ENCODE measurements around the gene OPRD1.
"Not testable (repeated sequence)": the region's sequence is repeated elsewhere in the genome, so short reads cannot be mapped to it uniquely, and the experiment has no call there.

The OPRD1 gene

DNA sequence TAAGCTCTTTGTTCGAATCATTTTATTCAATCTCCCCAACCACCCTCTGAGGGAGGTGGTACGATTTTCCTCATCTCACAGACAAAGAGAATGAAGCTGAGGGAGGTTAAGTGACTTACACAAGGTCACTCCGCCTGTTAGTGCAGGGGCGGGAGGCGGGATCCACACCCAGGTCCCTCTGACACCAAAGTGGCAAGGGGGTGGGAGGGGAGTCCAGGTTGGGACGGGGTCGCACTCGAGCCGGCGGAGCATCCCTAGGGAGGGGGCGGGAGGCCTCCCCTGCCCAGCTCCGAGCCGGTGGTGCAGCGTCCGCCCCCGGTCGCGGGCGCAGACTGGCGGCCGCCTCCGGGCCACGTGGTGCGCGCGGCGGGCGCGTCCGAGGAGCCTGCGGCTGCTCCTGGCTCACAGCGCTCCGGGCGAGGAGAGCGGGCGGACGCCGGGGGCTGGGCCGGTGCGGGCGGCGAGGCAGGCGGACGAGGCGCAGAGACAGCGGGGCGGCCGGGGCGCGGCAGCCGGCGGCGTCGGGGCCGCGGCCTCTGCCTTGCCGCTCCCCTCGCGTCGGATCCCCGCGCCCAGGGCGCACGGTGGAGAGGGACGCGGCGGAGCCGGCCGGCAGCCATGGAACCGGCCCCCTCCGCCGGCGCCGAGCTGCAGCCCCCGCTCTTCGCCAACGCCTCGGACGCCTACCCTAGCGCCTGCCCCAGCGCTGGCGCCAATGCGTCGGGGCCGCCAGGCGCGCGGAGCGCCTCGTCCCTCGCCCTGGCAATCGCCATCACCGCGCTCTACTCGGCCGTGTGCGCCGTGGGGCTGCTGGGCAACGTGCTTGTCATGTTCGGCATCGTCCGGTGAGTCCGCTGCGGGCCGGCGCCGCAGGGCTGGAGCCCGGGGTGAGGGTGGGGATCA lies at the start of gene OPRD1:
Gene OPRD1, plus strand, starts transcription at position 405 of the 903 bp plus-strand sequence. Its CDS starts 214 bp downstream, at position 619.
- Histone ChIP-seq H3K9me3 (ENCODE audit: control insufficient read depth, insufficient read depth, low read length) (no peaks in the 10 kb centered on the region), H3K36me3 (ENCODE audit: control insufficient read depth, insufficient read depth, low read length) (no peaks in the 10 kb centered on the region), H3K4me3 (ENCODE audit: low read depth, low read length) (peak within 1 kb of the TSS; percentile 62), H3K4me1 (ENCODE audit: control insufficient read depth, insufficient read depth, low read length) (no peaks in the 10 kb centered on the region), H3K9ac (ENCODE audit: low read depth, low read length) (no peak within 1 kb of the TSS), H3K27me3 (ENCODE audit: control insufficient read depth, insufficient read depth, low read length) (peaks cover 38% of the 10 kb centered on the region)

DNA sequence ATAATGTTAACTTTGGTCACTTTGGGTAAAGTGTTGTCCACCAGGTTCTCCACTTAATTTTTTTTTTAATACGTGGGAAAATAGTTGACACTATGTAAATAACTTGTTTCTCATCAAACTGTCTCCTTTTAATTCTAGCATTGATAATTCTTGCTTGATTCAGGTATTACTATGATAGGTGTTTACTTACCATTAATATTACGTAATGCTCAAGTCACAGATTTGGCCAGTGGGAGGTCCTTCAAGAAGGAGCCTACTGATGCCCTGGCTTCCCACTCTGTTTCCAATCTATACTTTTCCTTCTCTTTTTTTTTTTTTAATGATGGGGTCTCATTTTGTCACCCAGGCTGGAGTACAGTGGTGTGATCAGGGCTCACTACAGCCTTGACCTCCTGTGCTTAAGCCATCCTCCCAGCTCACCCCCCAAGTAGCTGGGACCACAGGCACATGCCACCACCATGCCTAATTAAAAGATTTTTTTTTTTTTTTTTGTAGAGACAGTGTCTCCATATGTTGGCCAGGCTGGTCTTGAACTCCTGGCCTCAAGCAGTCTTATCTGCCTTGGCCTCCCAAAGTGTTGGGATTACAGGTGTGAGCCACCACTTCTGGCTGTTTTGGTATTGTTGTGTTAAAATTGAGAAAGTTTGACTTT lies 45.3 kb upstream of the OPRD1 start:
- Histone ChIP-seq H3K27me3 (ENCODE audit: control insufficient read depth, insufficient read depth, low read length) (no peaks in the 10 kb centered on the region), H3K36me3 (ENCODE audit: control insufficient read depth, insufficient read depth, low read length) (peaks cover 16% of the 10 kb centered on the region), H3K4me1 (ENCODE audit: control insufficient read depth, insufficient read depth, low read length) (no peaks in the 10 kb centered on the region), H3K4me3 (ENCODE audit: low read depth, low read length) (no peak overlapping the region), H3K9me3 (ENCODE audit: control insufficient read depth, insufficient read depth, low read length) (no peaks in the 10 kb centered on the region), H3K9ac (ENCODE audit: low read depth, low read length) (no peak overlapping the region)

- Histone ChIP-seq H3K9ac (ENCODE audit: low read depth, low read length) (no peak overlapping the region), H3K4me1 (ENCODE audit: control insufficient read depth, insufficient read depth, low read length) (peaks cover 3% of the 10 kb centered on the region), H3K27me3 (ENCODE audit: control insufficient read depth, insufficient read depth, low read length) (no peaks in the 10 kb centered on the region), H3K4me3 (ENCODE audit: low read depth, low read length) (no peak overlapping the region), H3K9me3 (ENCODE audit: control insufficient read depth, insufficient read depth, low read length) (no peaks in the 10 kb centered on the region), H3K36me3 (ENCODE audit: control insufficient read depth, insufficient read depth, low read length) (peaks cover 8% of the 10 kb centered on the region)
Observed at GRCh38 chr1:28770601-28771165, 41.3 kb upstream of the OPRD1 start.

DNA sequence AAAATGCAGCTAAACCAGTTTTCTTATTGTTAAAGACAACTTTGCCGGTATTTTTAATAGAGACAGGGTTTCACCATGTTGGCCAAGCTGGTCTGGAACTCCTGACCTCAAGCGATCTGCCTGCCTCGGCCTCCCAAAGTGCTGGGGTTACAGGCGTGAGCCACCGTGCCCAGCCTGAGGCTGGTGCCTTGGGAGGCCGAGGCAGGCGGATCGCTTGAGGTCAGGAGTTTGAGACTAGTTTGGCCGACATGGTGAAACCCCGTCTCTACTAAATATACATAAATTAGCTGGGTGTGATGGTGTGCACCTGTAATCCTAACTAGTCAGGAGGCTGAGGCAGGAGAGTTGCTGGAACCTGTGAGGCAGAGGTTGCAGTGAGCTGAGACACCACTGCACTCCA lies 40.0 kb upstream of the OPRD1 start:
- H3K9me3 ChIP-seq (ENCODE audit: control insufficient read depth, insufficient read depth, low read length); H3K4me1 ChIP-seq (ENCODE audit: control insufficient read depth, insufficient read depth, low read length); H3K27me3 ChIP-seq (ENCODE audit: control insufficient read depth, insufficient read depth, low read length); H3K36me3 ChIP-seq (ENCODE audit: control insufficient read depth, insufficient read depth, low read length); H3K4me3 ChIP-seq (ENCODE audit: low read depth, low read length); H3K9ac ChIP-seq (ENCODE audit: low read depth, low read length): not testable (repeated sequence)

DNA sequence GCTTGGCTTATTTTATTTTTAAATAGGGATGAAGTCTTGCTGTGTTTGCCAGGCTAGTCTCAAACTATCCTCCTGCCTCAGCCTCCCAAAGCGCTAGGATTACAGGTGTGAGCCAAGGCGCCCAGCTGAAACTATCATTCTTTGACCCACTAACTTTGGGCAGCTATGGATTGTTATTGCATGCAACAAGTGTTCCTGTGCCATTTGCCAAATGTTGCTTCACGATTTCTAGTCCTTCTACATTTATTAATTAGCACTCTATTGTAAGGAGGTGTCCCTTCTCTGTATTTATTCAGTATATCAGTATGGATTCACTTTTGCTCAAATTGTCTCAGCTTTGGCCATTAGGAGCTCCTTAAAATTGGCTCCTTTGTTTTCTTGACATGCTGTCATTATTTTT lies 38.9 kb upstream of the OPRD1 start:
- Histone ChIP-seq H3K4me3 (ENCODE audit: low read depth, low read length) (no peak overlapping the region), H3K36me3 (ENCODE audit: control insufficient read depth, insufficient read depth, low read length) (peaks cover 4% of the 10 kb centered on the region), H3K9ac (ENCODE audit: low read depth, low read length) (no peak overlapping the region), H3K4me1 (ENCODE audit: control insufficient read depth, insufficient read depth, low read length) (peaks cover 3% of the 10 kb centered on the region), H3K9me3 (ENCODE audit: control insufficient read depth, insufficient read depth, low read length) (no peaks in the 10 kb centered on the region), H3K27me3 (ENCODE audit: control insufficient read depth, insufficient read depth, low read length) (no peaks in the 10 kb centered on the region)

DNA sequence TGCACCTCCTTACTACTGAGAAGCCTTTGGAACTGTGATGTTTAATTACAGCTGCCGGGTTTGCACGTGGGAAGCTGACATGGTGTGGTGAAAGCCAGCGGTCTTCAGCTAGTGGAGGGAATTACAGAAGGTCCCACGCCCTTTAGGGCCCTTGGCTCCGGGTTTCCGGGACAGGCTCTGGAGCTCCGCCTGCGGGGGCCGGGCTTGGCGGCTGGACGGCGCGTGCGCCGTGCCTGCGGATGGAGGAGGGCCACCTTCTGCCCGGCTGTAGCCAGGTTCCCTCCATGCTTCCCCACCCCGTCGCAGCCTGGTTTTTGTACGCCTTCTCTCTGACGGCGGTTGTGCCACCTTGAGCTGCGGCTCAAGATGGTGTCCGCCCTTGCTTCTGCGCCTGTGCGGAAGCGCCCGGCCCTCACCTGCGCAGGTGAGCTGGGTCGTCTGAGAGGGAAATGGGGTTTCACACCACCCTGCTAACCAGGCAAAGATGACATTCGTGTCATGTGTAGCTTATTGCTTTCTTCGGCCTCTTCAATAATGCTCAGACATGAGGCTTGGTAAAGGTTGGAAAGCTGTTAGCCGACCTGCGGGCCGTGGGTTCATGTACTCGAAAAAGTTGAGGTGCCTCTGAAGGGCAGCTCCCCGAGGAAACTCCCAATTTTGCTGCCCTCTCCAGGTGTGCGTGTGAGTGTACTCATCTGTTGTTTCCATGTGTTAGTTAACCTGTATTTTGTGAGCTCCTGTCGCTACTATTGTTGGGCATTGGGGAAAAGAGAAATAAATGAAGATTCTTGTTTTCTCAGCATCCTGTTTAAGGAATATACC lies 36.6 kb upstream of the OPRD1 start:
- H3K27me3 ChIP-seq (ENCODE audit: control insufficient read depth, insufficient read depth, low read length), result no peaks in the 10 kb centered on the region
- no peak overlapping the region for H3K4me3 ChIP-seq (ENCODE audit: low read depth, low read length)
- peaks cover 3% of the 10 kb centered on the region for H3K4me1 ChIP-seq (ENCODE audit: control insufficient read depth, insufficient read depth, low read length)
- H3K9ac ChIP-seq (ENCODE audit: low read depth, low read length), result no peak overlapping the region
- H3K9me3 ChIP-seq (ENCODE audit: control insufficient read depth, insufficient read depth, low read length), result no peaks in the 10 kb centered on the region
- H3K36me3 ChIP-seq (ENCODE audit: control insufficient read depth, insufficient read depth, low read length), result no peaks in the 10 kb centered on the region

GRCh38 chr1:28776341-28776740 lies 35.6 kb upstream of the OPRD1 start:
- Histone ChIP-seq H3K4me1 (ENCODE audit: control insufficient read depth, insufficient read depth, low read length) (peaks cover 3% of the 10 kb centered on the region), H3K4me3 (ENCODE audit: low read depth, low read length) (no peak overlapping the region), H3K27me3 (ENCODE audit: control insufficient read depth, insufficient read depth, low read length) (no peaks in the 10 kb centered on the region), H3K36me3 (ENCODE audit: control insufficient read depth, insufficient read depth, low read length) (no peaks in the 10 kb centered on the region), H3K9ac (ENCODE audit: low read depth, low read length) (no peak overlapping the region), H3K9me3 (ENCODE audit: control insufficient read depth, insufficient read depth, low read length) (no peaks in the 10 kb centered on the region)

GRCh38 chr1:28778021-28778420 lies 33.9 kb upstream of the OPRD1 start:
- H3K27me3 ChIP-seq (ENCODE audit: control insufficient read depth, insufficient read depth, low read length), result no peaks in the 10 kb centered on the region
- H3K9me3 ChIP-seq (ENCODE audit: control insufficient read depth, insufficient read depth, low read length), result no peaks in the 10 kb centered on the region
- H3K4me1 ChIP-seq (ENCODE audit: control insufficient read depth, insufficient read depth, low read length), result peaks cover 5% of the 10 kb centered on the region
- no peaks in the 10 kb centered on the region for H3K36me3 ChIP-seq (ENCODE audit: control insufficient read depth, insufficient read depth, low read length)
- no peak overlapping the region for H3K9ac ChIP-seq (ENCODE audit: low read depth, low read length)
- no peak overlapping the region for H3K4me3 ChIP-seq (ENCODE audit: low read depth, low read length)

DNA sequence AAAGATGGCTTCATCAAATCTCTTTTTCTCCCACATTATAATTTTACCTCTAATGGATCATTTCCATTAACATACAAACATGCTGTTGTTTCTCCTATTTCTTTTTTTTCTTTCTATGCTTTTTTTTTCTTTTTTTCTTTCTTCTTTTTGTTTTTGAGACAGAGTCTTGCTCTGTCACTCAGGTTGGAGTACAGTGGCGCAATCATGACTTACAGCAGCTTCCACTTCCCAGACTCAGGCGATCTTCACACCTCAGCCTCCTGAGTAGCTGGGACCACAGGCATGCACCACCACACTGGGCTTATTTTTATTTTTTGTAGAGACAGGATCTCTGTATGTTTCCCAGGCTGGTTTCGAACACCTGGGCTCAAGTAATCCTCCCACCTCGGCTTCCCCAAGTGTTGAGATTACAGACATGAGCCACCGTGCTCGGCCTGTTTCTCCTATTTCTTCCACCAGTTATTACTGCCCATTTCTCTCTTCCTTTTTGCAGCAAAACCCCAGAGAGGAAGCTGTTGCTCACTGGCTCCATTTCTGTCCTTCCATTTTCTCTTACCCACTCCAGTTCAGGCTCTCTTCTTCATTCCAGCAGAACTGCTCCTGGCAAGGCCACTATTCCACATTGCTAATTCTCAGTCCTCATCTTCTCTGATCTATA lies 32.1 kb upstream of the OPRD1 start:
- H3K9me3 ChIP-seq (ENCODE audit: control insufficient read depth, insufficient read depth, low read length), result no peaks in the 10 kb centered on the region
- no peaks in the 10 kb centered on the region for H3K36me3 ChIP-seq (ENCODE audit: control insufficient read depth, insufficient read depth, low read length)
- no peak overlapping the region for H3K9ac ChIP-seq (ENCODE audit: low read depth, low read length)
- no peak overlapping the region for H3K4me3 ChIP-seq (ENCODE audit: low read depth, low read length)
- H3K27me3 ChIP-seq (ENCODE audit: control insufficient read depth, insufficient read depth, low read length), result no peaks in the 10 kb centered on the region
- H3K4me1 ChIP-seq (ENCODE audit: control insufficient read depth, insufficient read depth, low read length), result peaks cover 4% of the 10 kb centered on the region

GRCh38 chr1:28781305-28781704 lies 30.7 kb upstream of the OPRD1 start:
- Histone ChIP-seq H3K27me3 (ENCODE audit: control insufficient read depth, insufficient read depth, low read length) (no peaks in the 10 kb centered on the region), H3K9me3 (ENCODE audit: control insufficient read depth, insufficient read depth, low read length) (no peaks in the 10 kb centered on the region), H3K4me3 (ENCODE audit: low read depth, low read length) (no peak overlapping the region), H3K36me3 (ENCODE audit: control insufficient read depth, insufficient read depth, low read length) (no peaks in the 10 kb centered on the region), H3K4me1 (ENCODE audit: control insufficient read depth, insufficient read depth, low read length) (peaks cover 2% of the 10 kb centered on the region), H3K9ac (ENCODE audit: low read depth, low read length) (no peak overlapping the region)

GRCh38 chr1:28782011-28782410 lies 30.0 kb upstream of the OPRD1 start:
- Histone ChIP-seq H3K9me3 (ENCODE audit: control insufficient read depth, insufficient read depth, low read length) (no peaks in the 10 kb centered on the region), H3K4me3 (ENCODE audit: low read depth, low read length) (no peak overlapping the region), H3K27me3 (ENCODE audit: control insufficient read depth, insufficient read depth, low read length) (no peaks in the 10 kb centered on the region), H3K36me3 (ENCODE audit: control insufficient read depth, insufficient read depth, low read length) (no peaks in the 10 kb centered on the region), H3K4me1 (ENCODE audit: control insufficient read depth, insufficient read depth, low read length) (peaks cover 2% of the 10 kb centered on the region), H3K9ac (ENCODE audit: low read depth, low read length) (no peak overlapping the region)
